Nephron progenitor cell (in vitro differentiated cells): ENCODE data around the gene ODF2L.

Experiments used
- DNase-seq: peaks from one replicate; pipeline ENCODE4 v3.0.0; 2021
- H3K27ac Mint-ChIP-seq: 2 replicates; pipeline ENCODE4 v1.8.0; 2021; ENCODE audit warnings: mild to moderate bottlenecking, moderate library complexity, mixed read lengths
- H3K27me3 Mint-ChIP-seq: 2 replicates; pipeline ENCODE4 v1.8.0; 2021; ENCODE audit warnings: mild to moderate bottlenecking, low read depth, mixed read lengths; ENCODE audit not compliant: poor library complexity
- H3K36me3 Mint-ChIP-seq: 2 replicates; pipeline ENCODE4 v1.8.0; 2021; ENCODE audit warnings: low read depth, mixed read lengths
- H3K4me1 Mint-ChIP-seq: 2 replicates; pipeline ENCODE4 v1.8.0; 2021; ENCODE audit warnings: mixed read lengths
- H3K4me3 Mint-ChIP-seq: 2 replicates; pipeline ENCODE4 v1.8.0; 2021; ENCODE audit warnings: mild to moderate bottlenecking, moderate library complexity, mixed read lengths
- H3K9me3 Mint-ChIP-seq: 2 replicates; pipeline ENCODE4 v1.8.0; 2021; ENCODE audit warnings: mild to moderate bottlenecking, moderate library complexity, mixed read lengths
- TF ChIP-seq, protein P1 (sequence below): fragments of 200-600 bp; sonication (generic); IDR thresholded peaks from 2 replicates; pipeline ENCODE4 v1.5.0; 2021; ENCODE audit warnings: antibody characterized with exemption

ODF2L gene

DNA sequence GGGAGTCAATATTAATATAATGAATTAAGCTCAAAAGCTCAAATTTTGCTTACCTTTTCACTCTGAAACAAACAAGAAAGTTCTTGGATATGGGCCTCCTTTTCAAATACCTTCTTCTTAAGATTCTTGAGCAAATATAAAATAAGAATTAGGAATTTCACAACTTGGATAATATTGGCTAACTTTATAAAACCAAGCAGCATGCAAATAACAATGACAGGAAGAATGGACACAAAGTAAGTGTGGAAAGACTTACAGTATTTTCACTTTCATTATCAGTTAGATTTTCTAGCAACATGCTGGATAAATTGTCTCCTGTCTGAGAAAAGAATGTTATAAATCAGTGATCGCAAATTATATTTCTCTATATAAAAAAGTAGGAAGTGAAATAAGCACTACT is 13.2 kb downstream of the ODF2L start:
- no peak for DNase-seq
- Mint-ChIP-seq H3K27ac (no peak overlapping the region), H3K27me3 (no peaks in the 10 kb centered on the region), H3K4me1 (no peaks in the 10 kb centered on the region), H3K9me3 (peaks cover 7% of the 10 kb centered on the region), H3K36me3 (peaks cover 14% of the 10 kb centered on the region), H3K4me3 (no peak overlapping the region)
- TF ChIP-seq, protein P1, sequence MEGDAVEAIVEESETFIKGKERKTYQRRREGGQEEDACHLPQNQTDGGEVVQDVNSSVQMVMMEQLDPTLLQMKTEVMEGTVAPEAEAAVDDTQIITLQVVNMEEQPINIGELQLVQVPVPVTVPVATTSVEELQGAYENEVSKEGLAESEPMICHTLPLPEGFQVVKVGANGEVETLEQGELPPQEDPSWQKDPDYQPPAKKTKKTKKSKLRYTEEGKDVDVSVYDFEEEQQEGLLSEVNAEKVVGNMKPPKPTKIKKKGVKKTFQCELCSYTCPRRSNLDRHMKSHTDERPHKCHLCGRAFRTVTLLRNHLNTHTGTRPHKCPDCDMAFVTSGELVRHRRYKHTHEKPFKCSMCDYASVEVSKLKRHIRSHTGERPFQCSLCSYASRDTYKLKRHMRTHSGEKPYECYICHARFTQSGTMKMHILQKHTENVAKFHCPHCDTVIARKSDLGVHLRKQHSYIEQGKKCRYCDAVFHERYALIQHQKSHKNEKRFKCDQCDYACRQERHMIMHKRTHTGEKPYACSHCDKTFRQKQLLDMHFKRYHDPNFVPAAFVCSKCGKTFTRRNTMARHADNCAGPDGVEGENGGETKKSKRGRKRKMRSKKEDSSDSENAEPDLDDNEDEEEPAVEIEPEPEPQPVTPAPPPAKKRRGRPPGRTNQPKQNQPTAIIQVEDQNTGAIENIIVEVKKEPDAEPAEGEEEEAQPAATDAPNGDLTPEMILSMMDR: no peak

DNA sequence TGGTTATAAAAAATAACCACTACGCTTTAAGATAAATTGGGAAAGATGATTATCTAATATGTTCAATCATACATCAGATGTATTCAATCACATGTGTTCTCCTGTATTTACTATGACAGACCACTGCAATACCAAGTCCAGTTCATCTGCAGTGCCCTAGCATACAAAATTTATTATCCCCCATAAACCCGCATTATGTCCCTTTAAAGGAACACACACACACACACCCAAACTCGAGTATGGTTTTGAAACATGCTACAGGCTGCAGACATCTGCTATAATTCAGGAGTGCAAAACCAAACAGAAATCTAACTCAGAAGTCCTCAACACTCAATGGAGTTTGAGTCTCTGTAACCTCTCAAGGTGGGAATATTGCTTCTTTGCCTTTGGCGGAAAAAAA is 14.9 kb downstream of the ODF2L start:
- no peak for DNase-seq
- Mint-ChIP-seq H3K9me3 (peaks cover 23% of the 10 kb centered on the region), H3K27ac (peak overlapping the region; percentile 30), H3K36me3 (peaks cover 31% of the 10 kb centered on the region), H3K4me3 (no peak overlapping the region), H3K4me1 (no peaks in the 10 kb centered on the region), H3K27me3 (no peaks in the 10 kb centered on the region)
- TF ChIP-seq, protein P1: no peak

DNA sequence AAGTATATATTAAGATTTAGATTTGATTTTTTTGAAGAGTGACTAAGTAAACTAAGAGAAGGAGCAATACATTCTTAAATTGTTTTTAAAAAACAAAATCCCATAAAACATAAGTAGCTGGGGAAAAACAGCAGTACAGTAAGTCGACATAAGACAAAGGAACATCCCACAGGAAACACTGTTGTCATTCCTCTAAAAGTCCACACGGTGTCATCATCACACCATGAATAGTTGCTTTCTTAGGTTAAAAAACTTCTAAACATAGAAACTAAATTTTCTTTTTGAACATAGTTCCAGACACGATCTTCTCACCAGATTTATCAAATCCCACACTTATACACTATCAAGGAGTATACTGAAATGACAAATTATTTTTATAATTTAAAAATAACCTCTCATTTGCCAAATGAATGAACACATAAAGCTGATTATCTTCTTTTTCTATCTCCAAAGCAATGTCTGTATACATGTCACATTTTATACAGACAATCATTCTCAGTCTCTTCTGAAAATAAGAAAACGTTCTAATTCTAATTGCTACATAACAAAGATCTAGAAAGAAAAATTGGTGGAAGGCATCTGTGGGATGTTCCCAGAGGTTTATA is 15.8 kb downstream of the ODF2L start:
- no peak overlapping the region for H3K4me3 Mint-ChIP-seq
- H3K27ac Mint-ChIP-seq: no peak overlapping the region
- no peaks in the 10 kb centered on the region for H3K27me3 Mint-ChIP-seq
- TF ChIP-seq, protein P1: peak; percentile 84
- H3K9me3 Mint-ChIP-seq: peaks cover 24% of the 10 kb centered on the region
- H3K36me3 Mint-ChIP-seq: peaks cover 38% of the 10 kb centered on the region
- DNase-seq: no peak
- H3K4me1 Mint-ChIP-seq: no peaks in the 10 kb centered on the region

DNA sequence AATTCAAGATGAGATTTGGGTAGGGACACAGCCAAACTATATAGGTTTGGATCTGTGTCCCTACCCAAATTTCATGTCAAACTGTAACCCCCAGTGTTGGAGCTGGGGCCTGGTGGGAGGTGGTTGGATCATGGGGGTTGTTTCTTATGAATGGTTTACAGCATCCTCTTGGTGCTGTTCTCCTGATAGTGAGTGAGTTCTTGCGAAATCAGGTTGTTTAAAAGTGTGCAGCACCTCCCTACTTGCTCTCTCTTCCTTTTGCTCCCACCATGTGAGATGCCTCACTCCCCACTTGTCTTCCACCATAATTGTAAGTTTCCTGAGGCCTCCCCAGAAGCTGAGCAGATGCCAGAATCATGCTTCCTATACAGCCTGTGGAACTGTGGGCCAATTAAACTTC is 17.3 kb downstream of the ODF2L start:
- Mint-ChIP-seq H3K36me3 (peaks cover 50% of the 10 kb centered on the region), H3K9me3 (peaks cover 24% of the 10 kb centered on the region), H3K4me3 (no peak overlapping the region), H3K27ac (no peak overlapping the region), H3K4me1 (no peaks in the 10 kb centered on the region), H3K27me3 (no peaks in the 10 kb centered on the region)
- DNase-seq: no peak
- TF ChIP-seq, protein P1: no peak

DNA sequence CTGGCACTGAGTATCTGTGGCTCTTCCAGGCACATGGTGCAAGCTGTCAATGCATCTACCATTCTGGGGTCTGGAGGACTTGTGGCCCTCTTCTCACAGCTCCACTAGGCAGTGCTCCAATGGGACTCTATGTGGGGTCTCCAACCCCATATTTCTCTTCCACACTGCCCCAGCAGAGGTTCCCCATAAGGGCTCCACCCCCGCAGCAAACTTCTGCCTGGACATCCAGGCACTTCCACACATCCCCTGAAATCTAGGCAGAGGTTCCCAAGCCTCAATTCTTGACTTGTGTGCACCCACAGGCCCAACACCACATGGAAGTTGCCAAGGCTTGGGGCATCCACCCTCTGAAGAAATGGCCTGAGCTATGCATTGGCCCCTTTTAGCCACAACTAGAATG is 18.8 kb downstream of the ODF2L start:
- Mint-ChIP-seq H3K27ac (peak overlapping the region; percentile 39), H3K27me3 (no peaks in the 10 kb centered on the region), H3K4me3 (no peak overlapping the region), H3K4me1 (no peaks in the 10 kb centered on the region), H3K36me3 (peaks cover 64% of the 10 kb centered on the region), H3K9me3 (peaks cover 24% of the 10 kb centered on the region)
- TF ChIP-seq, protein P1: no peak
- no peak for DNase-seq

DNA sequence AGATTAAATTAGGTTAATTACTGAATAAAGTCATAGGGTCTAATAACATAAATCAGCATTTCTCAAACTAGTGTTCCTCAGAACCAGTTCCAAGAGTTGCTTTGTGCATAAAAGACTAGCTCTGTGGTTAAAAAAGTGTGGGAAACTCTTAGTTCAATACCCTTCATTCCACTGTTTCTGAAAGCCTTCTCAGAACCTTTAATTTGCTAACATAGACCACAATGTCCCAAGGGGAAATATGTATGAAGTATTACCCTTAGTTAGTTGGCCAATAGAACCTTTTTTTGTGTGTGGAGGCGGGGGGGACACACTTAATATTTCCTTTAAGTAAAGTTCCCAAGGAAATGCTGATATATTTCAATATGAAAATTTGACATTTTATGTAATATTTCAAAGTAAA is 20.4 kb downstream of the ODF2L start:
- TF ChIP-seq, protein P1: no peak
- no peak overlapping the region for H3K4me3 Mint-ChIP-seq
- peaks cover 24% of the 10 kb centered on the region for H3K9me3 Mint-ChIP-seq
- DNase-seq: no peak
- H3K27me3 Mint-ChIP-seq: no peaks in the 10 kb centered on the region
- peaks cover 71% of the 10 kb centered on the region for H3K36me3 Mint-ChIP-seq
- H3K4me1 Mint-ChIP-seq: no peaks in the 10 kb centered on the region
- H3K27ac Mint-ChIP-seq: no peak overlapping the region
